Neuronal stem cell (in vitro differentiated cells): ENCODE results near the gene MLX.
"Not testable (repeated sequence)": the region's sequence is repeated elsewhere in the genome, so short reads cannot be mapped to it uniquely, and the experiment has no call there.

Source experiments
- DNase-seq: peaks from one replicate; pipeline ENCODE4 v3.0.0-alpha.2; 2013; ENCODE audit warnings: low spot score
- H2AFZ ChIP-seq: one replicate; pipeline ENCODE4 v1.6.1; 2013; ENCODE audit warnings: mild to moderate bottlenecking, low read length, inconsistent platforms
- H2AK5ac ChIP-seq: 2 replicates; pipeline ENCODE4 v1.6.1; 2013; ENCODE audit warnings: low read depth, mild to moderate bottlenecking, inconsistent platforms, low read length, moderate library complexity, mixed read lengths
- H2BK120ac ChIP-seq: 2 replicates; pipeline ENCODE4 v1.6.1; 2013; ENCODE audit warnings: low read depth, mild to moderate bottlenecking, inconsistent platforms, low read length, moderate library complexity, mixed read lengths
- H2BK12ac ChIP-seq: one replicate; pipeline ENCODE4 v1.6.1; 2013; ENCODE audit warnings: low read length, inconsistent platforms
- H2BK15ac ChIP-seq: 2 replicates; pipeline ENCODE4 v1.6.1; 2013; ENCODE audit warnings: mild to moderate bottlenecking, low read length, inconsistent platforms, mixed read lengths
- H2BK5ac ChIP-seq: one replicate; pipeline ENCODE4 v1.6.1; 2013; ENCODE audit warnings: inconsistent platforms, mild to moderate bottlenecking, low read length, moderate library complexity
- H3K14ac ChIP-seq: one replicate; pipeline ENCODE4 v1.6.1; 2013; ENCODE audit warnings: low read length, inconsistent platforms
- H3K18ac ChIP-seq: 2 replicates; pipeline ENCODE4 v1.6.1; 2013; ENCODE audit warnings: low read length, inconsistent platforms
- H3K23ac ChIP-seq: 2 replicates; pipeline ENCODE4 v1.6.1; 2013; ENCODE audit warnings: low read depth, mild to moderate bottlenecking, mixed read lengths, low read length, inconsistent platforms; ENCODE audit not compliant: poor library complexity
- H3K27ac ChIP-seq: replicated peaks from 3 replicates; pipeline ENCODE4 v1.5.1; 2013; ENCODE audit warnings: low read length, inconsistent platforms
- H3K27me3 ChIP-seq, 3 experiments: 2 replicates each; pipeline ENCODE4 v1.6.1; 2013; ENCODE audit warnings: low read length in 3 of 3, mild to moderate bottlenecking in 2 of 3, inconsistent platforms in 1 of 3, low read depth in 1 of 3, mixed read lengths in 1 of 3, moderate library complexity in 1 of 3; ENCODE audit not compliant: control insufficient read depth in 3 of 3, insufficient read depth in 3 of 3
- H3K36me3 ChIP-seq, 2 donors: replicated peaks in 1 of 2; 2 replicates each; pipeline ENCODE4 v1.6.1; 2013; ENCODE audit warnings: low read length in 2 of 2; ENCODE audit not compliant: control insufficient read depth in 2 of 2, insufficient read depth in 2 of 2
- H3K4ac ChIP-seq: 2 replicates; pipeline ENCODE4 v1.6.1; 2013; ENCODE audit warnings: inconsistent platforms, mild to moderate bottlenecking, low read length, moderate library complexity
- H3K4me1 ChIP-seq, 2 donors: 1 replicate in 1 of 2; 2 replicates in 1 of 2; pipeline ENCODE4 v1.6.1; 2013; ENCODE audit warnings: low read length in 2 of 2, low read depth in 1 of 2; ENCODE audit not compliant: control insufficient read depth in 2 of 2, insufficient read depth in 1 of 2
- H3K4me2 ChIP-seq: one replicate; pipeline ENCODE4 v1.6.1; 2013; ENCODE audit warnings: mild to moderate bottlenecking, low read length, inconsistent platforms; ENCODE audit not compliant: insufficient read depth, poor library complexity, severe bottlenecking
- H3K4me3 ChIP-seq, 2 donors: 2 replicates each; pipeline ENCODE4 v1.5.1; 2013; ENCODE audit warnings: low read length in 2 of 2, mild to moderate bottlenecking in 2 of 2, inconsistent platforms in 1 of 2, moderate library complexity in 1 of 2
- H3K79me1 ChIP-seq: one replicate; pipeline ENCODE4 v1.6.1; 2013; ENCODE audit warnings: low read depth, mild to moderate bottlenecking, inconsistent platforms, low read length, moderate library complexity
- H3K9ac ChIP-seq: one replicate; pipeline ENCODE4 v1.6.1; 2013; ENCODE audit warnings: mild to moderate bottlenecking, low read depth, low read length, inconsistent platforms; ENCODE audit not compliant: poor library complexity
- H3K9me3 ChIP-seq, 2 donors: replicated peaks in 1 of 2; 2 replicates each; pipeline versions ENCODE3 to v1.6.1; 2013; ENCODE audit warnings: low read length in 2 of 2, mild to moderate bottlenecking in 2 of 2, inconsistent platforms in 1 of 2, low read depth in 1 of 2, mixed read lengths in 1 of 2, moderate library complexity in 1 of 2; ENCODE audit not compliant: control insufficient read depth in 2 of 2, insufficient read depth in 1 of 2
- H4K8ac ChIP-seq: one replicate; pipeline ENCODE4 v1.6.1; 2013; ENCODE audit warnings: low read depth, mild to moderate bottlenecking, inconsistent platforms, low read length, moderate library complexity
- H4K91ac ChIP-seq: one replicate; pipeline ENCODE4 v1.6.1; 2013; ENCODE audit warnings: low read length, low read depth, mild to moderate bottlenecking, inconsistent platforms; ENCODE audit not compliant: poor library complexity
- WGBS, 2 donors: extraction: QIAGEN DNeasy Blood & Tissue Kit; methylation state at CpG; one replicate each; pipeline ENCODE4 v1.1.7; 2013; ENCODE audit warnings: missing lambda C conversion rate in 2 of 2, mixed read lengths in 1 of 2; ENCODE audit not compliant: insufficient read length in 2 of 2, insufficient replicate concordance in 1 of 2; ENCODE audit errors: extremely low coverage in 2 of 2; 5-methylcytosine and 5-hydroxymethylcytosine counted together

Gene MLX

DNA sequence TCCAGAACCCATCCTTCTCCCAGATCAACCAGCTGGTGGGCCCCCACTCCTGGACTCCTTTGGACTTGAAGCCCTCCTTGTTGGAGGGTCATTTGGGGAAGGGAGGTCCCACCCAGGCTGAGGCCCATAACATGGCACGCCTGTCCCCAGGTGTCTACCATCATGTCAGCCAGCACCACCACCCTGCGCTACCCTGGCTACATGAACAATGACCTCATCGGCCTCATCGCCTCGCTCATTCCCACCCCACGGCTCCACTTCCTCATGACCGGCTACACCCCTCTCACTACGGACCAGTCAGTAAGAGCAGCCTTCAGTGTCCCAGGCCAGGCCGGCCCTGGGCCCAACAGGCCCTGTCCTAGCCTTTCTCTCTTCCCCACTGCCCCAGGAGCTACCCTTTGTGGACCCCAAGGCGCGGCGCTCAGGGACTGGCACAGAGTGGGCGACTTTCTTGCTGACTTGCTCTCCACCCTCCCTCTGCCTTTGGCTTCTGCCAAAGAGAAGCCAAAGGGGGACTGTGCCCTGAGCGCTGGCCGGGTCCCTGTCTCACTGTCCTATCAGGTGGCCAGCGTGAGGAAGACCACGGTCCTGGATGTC lies 46.9 kb downstream of the MLX start:
- no peaks in the 10 kb centered on the region for H3K9me3 ChIP-seq
- H3K18ac ChIP-seq, result no peak overlapping the region
- H3K4me3 ChIP-seq, result no peak overlapping the region
- H3K23ac ChIP-seq, result peak overlapping the region; percentile 80
- DNase-seq, result no peak
- H2BK5ac ChIP-seq, result no peak overlapping the region
- H3K4me2 ChIP-seq, result no peak overlapping the region
- H3K4me1 ChIP-seq, result peaks cover 3 to 4% of the 10 kb centered on the region in 2 donors
- no CpG with 5 or more reads among the region's 17 CpGs for WGBS, 2 donors
- peaks cover 34 to 54% of the 10 kb centered on the region in 2 donors for H3K36me3 ChIP-seq
- no peak overlapping the region for H3K9ac ChIP-seq
- no peak overlapping the region for H2AK5ac ChIP-seq
- H2BK120ac ChIP-seq, result no peak overlapping the region
- H3K27ac ChIP-seq, result no peak overlapping the region
- H3K27me3 ChIP-seq, result no peaks in the 10 kb centered on the region
- H2AFZ ChIP-seq, result no peak overlapping the region
- H3K4ac ChIP-seq, result no peak overlapping the region
- H3K79me1 ChIP-seq, result peaks cover 5% of the 10 kb centered on the region
- H4K8ac ChIP-seq, result no peak overlapping the region
- H2BK15ac ChIP-seq, result no peak overlapping the region
- H2BK12ac ChIP-seq, result no peak overlapping the region
- H3K14ac ChIP-seq, result no peak overlapping the region
- H4K91ac ChIP-seq, result no peak overlapping the region

DNA sequence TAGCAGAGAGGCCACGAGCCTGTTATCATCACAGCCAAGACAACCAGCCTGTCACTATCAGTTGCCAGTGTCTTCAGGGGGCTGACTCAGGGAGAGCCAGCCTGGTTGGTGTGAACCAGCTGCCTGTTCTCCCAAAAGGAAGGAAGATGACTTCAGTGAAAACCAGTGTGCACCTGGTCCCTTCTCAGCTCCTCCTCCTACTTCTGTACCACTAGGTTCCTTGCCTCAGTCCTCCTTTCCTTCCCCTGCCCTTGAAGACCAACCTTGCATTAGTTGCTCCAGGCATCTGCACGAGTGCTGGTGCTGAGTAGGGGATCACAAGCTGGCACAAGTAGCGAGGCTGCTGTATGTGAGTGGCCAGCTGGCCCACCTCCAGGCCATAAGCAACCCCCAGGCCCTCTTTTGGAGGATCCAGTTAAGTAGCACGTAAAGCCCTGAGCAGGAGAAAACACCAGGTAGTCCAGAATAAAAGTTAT lies 51.1 kb downstream of the MLX start:
- H3K9ac ChIP-seq, result no peak overlapping the region
- H3K23ac ChIP-seq, result no peak overlapping the region

DNA sequence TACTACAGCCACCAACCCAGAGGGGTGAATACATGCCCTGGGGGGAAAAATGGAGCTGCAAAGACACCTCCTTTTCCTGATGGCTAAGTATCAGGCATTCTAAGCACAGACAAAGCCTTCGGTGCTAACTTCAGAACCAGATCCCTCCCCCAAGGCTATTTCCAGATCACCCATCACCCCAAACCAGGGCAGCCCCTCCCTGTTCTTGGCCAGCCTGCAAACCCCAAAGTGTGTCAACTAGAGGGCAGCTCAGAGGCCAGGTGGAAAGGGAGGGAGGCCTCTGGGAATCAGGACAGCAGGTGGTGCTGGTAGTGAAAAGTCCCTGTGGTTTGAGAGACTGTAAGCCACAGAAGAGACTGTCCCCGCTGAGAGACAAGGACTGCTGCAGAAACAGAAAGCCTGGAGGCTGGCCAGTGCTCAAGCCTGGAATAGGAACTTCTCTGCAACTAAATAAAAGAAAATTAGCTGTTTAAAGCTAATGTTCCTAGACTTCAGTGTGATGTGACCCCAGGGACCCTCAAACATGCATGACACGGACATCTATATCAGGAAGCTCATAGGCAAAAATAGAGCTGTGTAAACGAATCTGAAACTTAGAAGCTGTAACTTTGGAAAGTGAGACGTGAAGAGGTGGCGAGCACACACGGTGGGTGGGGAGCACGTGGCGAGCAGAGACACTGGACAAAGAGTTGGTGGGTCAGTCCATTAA lies 51.7 kb downstream of the MLX start:
- Histone ChIP-seq H3K36me3 (peaks cover 19 to 25% of the 10 kb centered on the region in 2 donors), H3K4me2 (no peak overlapping the region), H3K4me3 (no peak overlapping the region), H2AFZ (no peak overlapping the region), H3K27ac (peak overlapping the region; percentile 17), H3K4ac (no peak overlapping the region), H3K14ac (no peak overlapping the region), H2AK5ac (no peak overlapping the region), H3K18ac (no peak overlapping the region), H3K27me3 (no peaks in the 10 kb centered on the region), H2BK5ac (no peak overlapping the region), H3K79me1 (no peaks in the 10 kb centered on the region), H3K9ac (no peak overlapping the region), H4K91ac (no peak overlapping the region), H3K9me3 (no peaks in the 10 kb centered on the region), H2BK15ac (no peak overlapping the region), H4K8ac (no peak overlapping the region), H3K4me1 (peaks cover 0 to 4% of the 10 kb centered on the region in 2 donors), H3K23ac (no peak overlapping the region), H2BK120ac (no peak overlapping the region), H2BK12ac (no peak overlapping the region)
- no CpG with 5 or more reads among the region's 9 CpGs for WGBS, 2 donors
- DNase-seq, result no peak

More for the DNA sequence above, 51.1 kb downstream of the MLX start:
- H3K18ac ChIP-seq, result no peak overlapping the region
- peaks cover 22 to 31% of the 10 kb centered on the region in 2 donors for H3K36me3 ChIP-seq
- no peak overlapping the region for H3K4me2 ChIP-seq
- H3K4me1 ChIP-seq, result peaks cover 0 to 4% of the 10 kb centered on the region in 2 donors
- H2BK120ac ChIP-seq, result no peak overlapping the region
- H3K9me3 ChIP-seq, result no peaks in the 10 kb centered on the region
- H3K27me3 ChIP-seq, result no peaks in the 10 kb centered on the region
- peak overlapping the region; percentile 20 for H3K27ac ChIP-seq
- no peak overlapping the region for H2BK5ac ChIP-seq
- H3K4ac ChIP-seq, result no peak overlapping the region
- no peak for DNase-seq
- no peaks in the 10 kb centered on the region for H3K79me1 ChIP-seq
- no CpG with 5 or more reads among the region's 4 CpGs for WGBS, 2 donors
- no peak overlapping the region for H2BK15ac ChIP-seq
- no peak overlapping the region for H2AK5ac ChIP-seq
- H2AFZ ChIP-seq, result no peak overlapping the region
- H3K4me3 ChIP-seq, result no peak overlapping the region
- H4K91ac ChIP-seq, result no peak overlapping the region
- H3K14ac ChIP-seq, result no peak overlapping the region
- no peak overlapping the region for H4K8ac ChIP-seq
- H2BK12ac ChIP-seq, result no peak overlapping the region

DNA sequence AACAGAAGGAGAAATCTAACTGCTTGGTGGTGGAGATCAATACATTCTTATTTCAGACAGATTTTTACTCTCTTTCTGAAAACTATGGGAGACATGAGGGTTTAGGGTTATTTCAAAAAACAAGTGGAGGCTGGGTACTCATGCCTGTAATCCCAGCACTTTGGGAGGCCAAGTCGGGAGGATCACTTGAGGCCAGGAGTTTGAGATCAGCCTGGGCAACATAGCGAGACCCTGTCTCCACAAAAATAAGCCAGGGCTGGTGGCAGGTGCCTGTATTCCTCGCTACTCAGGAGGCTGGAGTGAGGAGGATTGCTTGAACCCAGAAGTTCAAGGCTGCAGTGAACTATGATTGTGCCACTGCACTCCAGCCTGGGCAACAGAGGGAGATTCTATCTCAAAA lies 55.1 kb downstream of the MLX start:
- H4K8ac ChIP-seq, H3K4me2 ChIP-seq, H3K4me3 ChIP-seq, H3K4me1 ChIP-seq, H3K79me1 ChIP-seq, H2AFZ ChIP-seq, H4K91ac ChIP-seq, H3K14ac ChIP-seq, DNase-seq, H3K27ac ChIP-seq, H3K36me3 ChIP-seq, H3K9ac ChIP-seq, H3K23ac ChIP-seq, H3K9me3 ChIP-seq, H2BK5ac ChIP-seq, H3K18ac ChIP-seq, H2BK12ac ChIP-seq, H2BK120ac ChIP-seq, H2AK5ac ChIP-seq, H3K27me3 ChIP-seq, H3K4ac ChIP-seq, H2BK15ac ChIP-seq: not testable (repeated sequence)
- no CpG with 5 or more reads among the region's 3 CpGs for WGBS, 2 donors
